IPS-18a (cell line): ENCODE measurements around the gene TTLL9.

Experiments used
- H3K27ac ChIP-seq: one replicate; pipeline ENCODE4 v1.5.1; 2013; ENCODE audit warnings: low read length
- H3K27me3 ChIP-seq: one replicate; pipeline ENCODE4 v1.6.1; 2013; ENCODE audit warnings: mild to moderate bottlenecking, low read length; ENCODE audit not compliant: control insufficient read depth, insufficient read depth
- H3K36me3 ChIP-seq: one replicate; pipeline ENCODE4 v1.6.1; 2013; ENCODE audit warnings: low read depth, low read length; ENCODE audit not compliant: control insufficient read depth
- H3K4me1 ChIP-seq: one replicate; pipeline ENCODE4 v1.6.1; 2013; ENCODE audit warnings: low read depth, low read length; ENCODE audit not compliant: control insufficient read depth
- H3K4me3 ChIP-seq: one replicate; pipeline ENCODE4 v1.5.1; 2013; ENCODE audit warnings: low read length
- H3K9ac ChIP-seq: one replicate; pipeline ENCODE4 v1.6.1; 2013; ENCODE audit warnings: mild to moderate bottlenecking, low read length, moderate library complexity
- H3K9me3 ChIP-seq: one replicate; pipeline ENCODE4 v1.6.1; 2013; ENCODE audit warnings: low read depth, low read length; ENCODE audit not compliant: control insufficient read depth

Gene TTLL9

GRCh38 chr20:31984981-31985471 is 114.6 kb downstream of the TTLL9 start:
- Histone ChIP-seq H3K27ac (no peak overlapping the region), H3K4me3 (no peak overlapping the region), H3K4me1 (no peaks in the 10 kb centered on the region), H3K9ac (no peak overlapping the region), H3K27me3 (no peaks in the 10 kb centered on the region), H3K9me3 (no peaks in the 10 kb centered on the region), H3K36me3 (no peaks in the 10 kb centered on the region)

GRCh38 chr20:31987744-31988143 is 117.3 kb downstream of the TTLL9 start:
- Histone ChIP-seq H3K27ac (no peak overlapping the region), H3K27me3 (peaks cover 5% of the 10 kb centered on the region), H3K9ac (no peak overlapping the region), H3K9me3 (no peaks in the 10 kb centered on the region), H3K4me1 (no peaks in the 10 kb centered on the region), H3K36me3 (no peaks in the 10 kb centered on the region), H3K4me3 (no peak overlapping the region)

- Histone ChIP-seq H3K27me3 (peaks cover 8% of the 10 kb centered on the region), H3K9me3 (no peaks in the 10 kb centered on the region), H3K4me1 (no peaks in the 10 kb centered on the region), H3K36me3 (no peaks in the 10 kb centered on the region), H3K9ac (no peak overlapping the region), H3K4me3 (no peak overlapping the region), H3K27ac (no peak overlapping the region)
Observed at GRCh38 chr20:31988430-31989015, 118.1 kb downstream of the TTLL9 start.

GRCh38 chr20:31989030-31989645 is 118.7 kb downstream of the TTLL9 start:
- Histone ChIP-seq H3K4me1 (no peaks in the 10 kb centered on the region), H3K27ac (no peak overlapping the region), H3K9me3 (no peaks in the 10 kb centered on the region), H3K27me3 (peaks cover 14% of the 10 kb centered on the region), H3K9ac (no peak overlapping the region), H3K36me3 (no peaks in the 10 kb centered on the region), H3K4me3 (no peak overlapping the region)

GRCh38 chr20:31990641-31991338 is 120.4 kb downstream of the TTLL9 start:
- H3K4me1 ChIP-seq: no peaks in the 10 kb centered on the region
- no peaks in the 10 kb centered on the region for H3K9me3 ChIP-seq
- H3K9ac ChIP-seq: no peak overlapping the region
- H3K4me3 ChIP-seq: no peak overlapping the region
- no peak overlapping the region for H3K27ac ChIP-seq
- no peaks in the 10 kb centered on the region for H3K36me3 ChIP-seq
- peaks cover 31% of the 10 kb centered on the region for H3K27me3 ChIP-seq

- Histone ChIP-seq H3K9me3 (no peaks in the 10 kb centered on the region), H3K36me3 (no peaks in the 10 kb centered on the region), H3K4me1 (no peaks in the 10 kb centered on the region), H3K27me3 (peaks cover 34% of the 10 kb centered on the region), H3K9ac (no peak overlapping the region), H3K27ac (no peak overlapping the region), H3K4me3 (no peak overlapping the region)
Observed at GRCh38 chr20:31991339-31991705, 120.9 kb downstream of the TTLL9 start.

- Histone ChIP-seq H3K27ac (no peak overlapping the region), H3K4me1 (no peaks in the 10 kb centered on the region), H3K36me3 (no peaks in the 10 kb centered on the region), H3K4me3 (no peak overlapping the region), H3K27me3 (peaks cover 34% of the 10 kb centered on the region), H3K9me3 (no peaks in the 10 kb centered on the region), H3K9ac (no peak overlapping the region)
Observed at GRCh38 chr20:31992086-31992485, 121.7 kb downstream of the TTLL9 start.
